Measurements from ENCODE around the gene ZCWPW1. TPM values are rescaled to one million over a fixed set of nuclear protein-coding genes. Genes with fewer than 3 reads are reported as not detected.

ZCWPW1 gene
- total and polyA plus RNA-seq, 2 of the 13 experiments (the other 11 are each of a cell fraction or from before 2014, with no cell fraction given): 2.4 to 2.5 TPM

- TF ChIP-seq, protein P1, sequence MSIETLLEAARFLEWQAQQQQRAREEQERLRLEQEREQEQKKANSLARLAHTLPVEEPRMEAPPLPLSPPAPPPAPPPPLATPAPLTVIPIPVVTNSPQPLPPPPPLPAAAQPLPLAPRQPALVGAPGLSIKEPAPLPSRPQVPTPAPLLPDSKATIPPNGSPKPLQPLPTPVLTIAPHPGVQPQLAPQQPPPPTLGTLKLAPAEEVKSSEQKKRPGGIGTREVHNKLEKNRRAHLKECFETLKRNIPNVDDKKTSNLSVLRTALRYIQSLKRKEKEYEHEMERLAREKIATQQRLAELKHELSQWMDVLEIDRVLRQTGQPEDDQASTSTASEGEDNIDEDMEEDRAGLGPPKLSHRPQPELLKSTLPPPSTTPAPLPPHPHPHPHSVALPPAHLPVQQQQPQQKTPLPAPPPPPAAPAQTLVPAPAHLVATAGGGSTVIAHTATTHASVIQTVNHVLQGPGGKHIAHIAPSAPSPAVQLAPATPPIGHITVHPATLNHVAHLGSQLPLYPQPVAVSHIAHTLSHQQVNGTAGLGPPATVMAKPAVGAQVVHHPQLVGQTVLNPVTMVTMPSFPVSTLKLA (IDR thresholded peaks at IDR 0.05): peak; percentile 85
- TF ChIP-seq ZFP41 (CRISPR knock-in tag; IDR thresholded peaks at IDR 0.05; ENCODE audit: borderline replicate concordance) (no peak), SETDB1 (CRISPR knock-in tag; IDR thresholded peaks at IDR 0.05; ENCODE audit: borderline replicate concordance) (no peak), ATF7 (IDR thresholded peaks at IDR 0.05) (no peak), ATF7 (CRISPR knock-in tag; IDR thresholded peaks at IDR 0.05) (peak; percentile 65; the same call in 1 of the 2 replicates), MEIS1 (CRISPR knock-in tag; IDR thresholded peaks at IDR 0.05; ENCODE audit: borderline replicate concordance) (peak; percentile 49; the same call in 1 of the 2 replicates), AKAP8 (CRISPR knock-in tag; IDR thresholded peaks at IDR 0.05) (0 out of 2 replicates have a peak, but pooled peaks have one; percentile 1), NR2F1 (CRISPR knock-in tag; IDR thresholded peaks at IDR 0.05) (no peak), ATF1 (CRISPR knock-in tag; IDR thresholded peaks at IDR 0.05) (peak; percentile 55), NR2C2 (CRISPR knock-in tag; IDR thresholded peaks at IDR 0.05; ENCODE audit: borderline replicate concordance) (no peak), ZNF609 (CRISPR knock-in tag; IDR thresholded peaks at IDR 0.05; ENCODE audit: borderline replicate concordance) (peak; percentile 9; the same call in 1 of the 2 replicates), NFYC (CRISPR knock-in tag; IDR thresholded peaks at IDR 0.05) (peak; percentile 40; the same call in 1 of the 2 replicates), ZNF563 (CRISPR knock-in tag; IDR thresholded peaks at IDR 0.05) (peak; percentile 87; the same call in 1 of the 2 replicates), ZFP90 (CRISPR knock-in tag; IDR thresholded peaks at IDR 0.05; ENCODE audit: borderline replicate concordance) (peak; percentile 7; the same call in 1 of the 2 replicates), ARNTL (CRISPR knock-in tag; IDR thresholded peaks at IDR 0.05) (peak; percentile 91), RXRA (CRISPR knock-in tag; IDR thresholded peaks at IDR 0.05) (peak; percentile 50; the same call in 1 of the 2 replicates)
- TF ChIP-seq, protein P2, sequence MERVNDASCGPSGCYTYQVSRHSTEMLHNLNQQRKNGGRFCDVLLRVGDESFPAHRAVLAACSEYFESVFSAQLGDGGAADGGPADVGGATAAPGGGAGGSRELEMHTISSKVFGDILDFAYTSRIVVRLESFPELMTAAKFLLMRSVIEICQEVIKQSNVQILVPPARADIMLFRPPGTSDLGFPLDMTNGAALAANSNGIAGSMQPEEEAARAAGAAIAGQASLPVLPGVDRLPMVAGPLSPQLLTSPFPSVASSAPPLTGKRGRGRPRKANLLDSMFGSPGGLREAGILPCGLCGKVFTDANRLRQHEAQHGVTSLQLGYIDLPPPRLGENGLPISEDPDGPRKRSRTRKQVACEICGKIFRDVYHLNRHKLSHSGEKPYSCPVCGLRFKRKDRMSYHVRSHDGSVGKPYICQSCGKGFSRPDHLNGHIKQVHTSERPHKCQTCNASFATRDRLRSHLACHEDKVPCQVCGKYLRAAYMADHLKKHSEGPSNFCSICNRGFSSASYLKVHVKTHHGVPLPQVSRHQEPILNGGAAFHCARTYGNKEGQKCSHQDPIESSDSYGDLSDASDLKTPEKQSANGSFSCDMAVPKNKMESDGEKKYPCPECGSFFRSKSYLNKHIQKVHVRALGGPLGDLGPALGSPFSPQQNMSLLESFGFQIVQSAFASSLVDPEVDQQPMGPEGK (CRISPR knock-in tag; IDR thresholded peaks at IDR 0.05): peak; percentile 81
- TF ChIP-seq, protein P3, sequence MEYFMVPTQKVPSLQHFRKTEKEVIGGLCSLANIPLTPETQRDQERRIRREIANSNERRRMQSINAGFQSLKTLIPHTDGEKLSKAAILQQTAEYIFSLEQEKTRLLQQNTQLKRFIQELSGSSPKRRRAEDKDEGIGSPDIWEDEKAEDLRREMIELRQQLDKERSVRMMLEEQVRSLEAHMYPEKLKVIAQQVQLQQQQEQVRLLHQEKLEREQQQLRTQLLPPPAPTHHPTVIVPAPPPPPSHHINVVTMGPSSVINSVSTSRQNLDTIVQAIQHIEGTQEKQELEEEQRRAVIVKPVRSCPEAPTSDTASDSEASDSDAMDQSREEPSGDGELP (IDR thresholded peaks at IDR 0.05; ENCODE audit: borderline replicate concordance, low read depth): peak; percentile 47; the same call in 1 of the 2 replicates
Observed at GRCh38 chr7:100428967-100429636, 599 bp upstream of the ZCWPW1 start (continued).

Data from HepG2 (cell line).